ENCODE measurements around the gene KIF9.

The KIF9 gene

DNA sequence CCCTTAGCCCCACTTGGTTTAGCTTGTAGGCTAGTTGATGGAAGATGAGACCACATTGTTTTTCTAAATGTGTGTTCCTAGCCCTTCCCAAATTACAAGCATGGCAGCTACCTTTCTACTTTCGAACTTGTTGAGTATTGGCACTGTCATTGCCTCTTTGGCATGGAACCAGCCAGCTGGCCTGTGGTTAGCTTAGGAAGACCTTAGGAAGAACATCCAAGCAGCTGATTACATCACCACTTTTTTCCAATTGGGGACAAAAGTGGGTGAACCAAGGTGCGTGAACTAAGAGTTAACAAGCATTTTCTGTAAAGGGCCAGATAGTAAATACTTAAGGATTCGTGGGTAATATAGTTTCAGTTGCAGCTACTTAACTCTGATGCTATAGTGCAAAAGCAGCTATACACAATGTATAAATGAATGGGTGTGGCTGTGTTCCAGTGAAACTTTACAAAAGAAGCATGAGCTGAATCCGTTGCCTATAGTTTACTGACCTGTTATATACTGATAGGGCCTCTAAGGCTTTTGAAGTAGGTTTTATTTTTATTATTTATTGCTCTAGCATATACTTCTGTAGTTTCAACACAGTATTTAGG is 8.7 kb upstream of the KIF9 start:
- no peak for TF ChIP-seq ZFX (IDR thresholded peaks at IDR 0.05)
- TF ChIP-seq, protein P1, sequence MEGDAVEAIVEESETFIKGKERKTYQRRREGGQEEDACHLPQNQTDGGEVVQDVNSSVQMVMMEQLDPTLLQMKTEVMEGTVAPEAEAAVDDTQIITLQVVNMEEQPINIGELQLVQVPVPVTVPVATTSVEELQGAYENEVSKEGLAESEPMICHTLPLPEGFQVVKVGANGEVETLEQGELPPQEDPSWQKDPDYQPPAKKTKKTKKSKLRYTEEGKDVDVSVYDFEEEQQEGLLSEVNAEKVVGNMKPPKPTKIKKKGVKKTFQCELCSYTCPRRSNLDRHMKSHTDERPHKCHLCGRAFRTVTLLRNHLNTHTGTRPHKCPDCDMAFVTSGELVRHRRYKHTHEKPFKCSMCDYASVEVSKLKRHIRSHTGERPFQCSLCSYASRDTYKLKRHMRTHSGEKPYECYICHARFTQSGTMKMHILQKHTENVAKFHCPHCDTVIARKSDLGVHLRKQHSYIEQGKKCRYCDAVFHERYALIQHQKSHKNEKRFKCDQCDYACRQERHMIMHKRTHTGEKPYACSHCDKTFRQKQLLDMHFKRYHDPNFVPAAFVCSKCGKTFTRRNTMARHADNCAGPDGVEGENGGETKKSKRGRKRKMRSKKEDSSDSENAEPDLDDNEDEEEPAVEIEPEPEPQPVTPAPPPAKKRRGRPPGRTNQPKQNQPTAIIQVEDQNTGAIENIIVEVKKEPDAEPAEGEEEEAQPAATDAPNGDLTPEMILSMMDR (conservative IDR thresholded peaks at IDR 0.05): no peak
- H3K27ac ChIP-seq: no peak overlapping the region

DNA sequence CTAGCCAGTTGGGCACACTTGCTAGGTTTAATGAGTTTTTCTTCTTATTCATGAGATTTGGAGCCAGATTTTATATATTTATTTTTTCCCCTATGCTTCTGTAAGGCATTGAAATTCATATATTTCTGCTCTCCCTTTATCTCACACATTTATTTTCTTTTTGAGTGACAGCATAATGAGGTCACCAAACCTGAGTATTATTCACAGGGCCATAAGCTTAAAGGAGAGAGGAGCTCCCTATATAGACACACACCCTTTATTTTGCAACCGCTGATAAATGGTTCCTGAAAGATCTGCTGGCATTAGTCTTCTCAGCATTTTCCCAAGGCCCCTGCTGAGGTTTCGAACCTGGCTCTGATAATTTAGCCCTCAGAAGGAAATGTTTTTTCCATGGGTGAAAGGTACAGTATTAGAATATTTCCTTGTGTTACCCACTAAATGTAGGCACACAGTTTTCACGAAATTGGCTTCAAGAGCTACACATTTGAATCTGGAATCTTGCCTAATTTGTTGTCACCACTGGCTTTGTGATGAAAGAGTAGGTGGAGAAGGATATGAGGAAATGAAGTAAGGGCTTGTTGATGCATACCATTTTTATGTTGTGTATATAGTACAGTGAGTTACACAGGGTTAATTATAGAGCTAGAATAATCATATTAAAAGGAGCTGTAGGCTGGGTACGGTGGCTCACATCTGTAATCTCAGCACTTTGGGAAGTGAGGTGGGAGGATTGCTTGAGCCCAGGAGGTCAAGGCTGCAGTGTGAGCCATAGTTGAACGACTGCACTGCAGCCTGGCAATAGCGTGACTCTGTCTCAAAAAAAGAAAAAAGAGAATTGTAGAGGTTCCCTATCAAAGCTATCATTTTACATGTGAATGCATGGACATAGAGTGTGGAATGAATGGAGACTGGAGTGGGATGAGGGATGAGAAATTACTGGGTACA is 6.6 kb upstream of the KIF9 start:
- no peak for TF ChIP-seq ZFX (IDR thresholded peaks at IDR 0.05)
- TF ChIP-seq, protein P1 (conservative IDR thresholded peaks at IDR 0.05): no peak
- H3K27ac ChIP-seq: no peak overlapping the region

DNA sequence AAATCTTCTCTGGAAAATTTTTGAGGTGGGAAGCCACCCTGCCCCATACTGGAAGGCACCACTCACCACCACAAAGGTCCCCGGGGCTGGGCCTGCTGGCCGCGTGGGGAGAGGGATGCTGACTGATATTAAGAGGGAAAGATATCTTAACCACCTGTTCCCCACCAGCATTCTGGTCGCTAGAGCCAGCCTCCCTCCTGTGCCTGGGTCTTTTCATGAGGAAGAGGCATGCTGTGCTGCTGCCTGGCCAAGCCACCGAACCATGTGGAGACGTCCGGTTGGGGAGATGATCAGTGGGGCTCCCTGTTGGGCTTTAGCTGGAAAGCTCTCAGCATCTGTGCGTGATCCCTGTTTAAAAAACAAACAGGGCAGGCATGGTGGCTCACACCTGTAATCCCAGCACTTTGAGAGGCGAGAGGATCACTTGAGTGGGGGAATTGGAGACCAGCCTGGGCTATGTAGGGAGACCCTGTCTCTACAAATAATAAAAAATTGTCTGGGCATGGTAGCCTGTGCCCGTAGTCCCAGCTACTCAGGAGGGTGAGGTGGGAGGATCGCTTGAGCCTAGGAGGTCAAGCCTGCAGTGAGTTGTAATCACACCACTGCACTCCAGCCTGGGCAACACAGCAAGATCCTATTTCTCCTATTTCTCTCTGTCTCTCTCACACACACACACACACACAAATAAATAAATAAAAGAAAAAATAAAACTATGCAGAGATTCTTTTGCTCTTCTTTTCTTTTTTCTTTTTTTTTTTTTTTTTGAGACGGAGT is 1.2 kb upstream of the KIF9 start:
- H3K27ac ChIP-seq: peak overlapping the region; percentile 87
- TF ChIP-seq ZFX (IDR thresholded peaks at IDR 0.05): no peak
- TF ChIP-seq, protein P1 (conservative IDR thresholded peaks at IDR 0.05): no peak

- no peak for TF ChIP-seq ZFX (IDR thresholded peaks at IDR 0.05)
- TF ChIP-seq, protein P1 (conservative IDR thresholded peaks at IDR 0.05): no peak
- H3K27ac ChIP-seq: peak overlapping the region; percentile 87
These were observed 566 bp upstream of the KIF9 start for GRCh38 chr3:47283193-47283537.

DNA sequence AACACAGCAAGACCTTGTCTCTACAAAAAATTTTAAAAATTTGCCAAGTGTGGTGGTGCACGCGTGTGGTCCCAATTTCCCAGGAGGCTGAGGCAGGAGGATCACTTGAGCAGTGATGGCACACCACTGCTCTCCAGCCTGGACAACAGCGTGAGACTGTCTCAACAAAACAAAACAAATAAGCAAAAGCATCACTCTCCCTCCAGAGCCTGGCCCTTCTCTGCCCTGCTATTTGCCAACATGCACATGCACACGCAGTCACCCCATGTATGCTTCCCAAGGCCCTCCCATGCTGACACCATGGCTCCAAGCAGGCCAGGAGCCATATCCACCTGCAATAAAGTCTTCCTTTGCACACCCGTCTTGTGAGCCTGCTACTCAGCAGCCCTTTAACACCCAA is 2.1 kb downstream of the KIF9 start:
- TF ChIP-seq, protein P1 (conservative IDR thresholded peaks at IDR 0.05): no peak
- TF ChIP-seq ZFX (IDR thresholded peaks at IDR 0.05): no peak
- H3K27ac ChIP-seq: no peak overlapping the region

DNA sequence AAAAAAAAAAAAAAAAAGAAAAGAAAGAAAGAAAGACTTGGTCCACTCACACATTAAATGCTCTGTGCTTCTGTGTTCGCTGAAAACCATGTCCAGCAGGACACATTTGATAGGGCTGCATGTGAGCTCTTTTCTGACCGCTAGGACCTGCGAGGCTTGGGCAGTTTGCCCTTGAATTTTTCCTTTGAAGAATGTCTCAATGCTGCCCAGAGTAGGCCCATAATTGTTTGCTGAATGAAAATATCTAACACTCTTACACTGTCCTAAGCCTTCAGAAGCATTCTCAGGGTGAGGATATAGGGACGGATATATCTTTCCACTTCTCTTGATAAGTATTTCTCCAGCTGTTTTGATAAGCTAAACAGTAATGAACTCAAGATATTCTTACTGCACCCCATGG is 6.0 kb downstream of the KIF9 start:
- TF ChIP-seq, protein P1 (conservative IDR thresholded peaks at IDR 0.05): no peak
- TF ChIP-seq ZFX (IDR thresholded peaks at IDR 0.05): no peak
- H3K27ac ChIP-seq: no peak overlapping the region

- TF ChIP-seq, protein P1 (conservative IDR thresholded peaks at IDR 0.05): no peak
- TF ChIP-seq ZFX (IDR thresholded peaks at IDR 0.05): no peak
- no peak overlapping the region for H3K27ac ChIP-seq
These were observed 7.9 kb downstream of the KIF9 start for GRCh38 chr3:47274652-47275051.

All from C4-2B (cell line).